Measurements from ENCODE around the gene DENND4B. TPM values are rescaled to one million over a fixed set of nuclear protein-coding genes. Genes with fewer than 3 reads are reported as not detected.

DENND4B gene
- total and polyA plus RNA-seq, 2 experiments from 2014 or later = 15.4 to 22.3 TPM

DNA sequence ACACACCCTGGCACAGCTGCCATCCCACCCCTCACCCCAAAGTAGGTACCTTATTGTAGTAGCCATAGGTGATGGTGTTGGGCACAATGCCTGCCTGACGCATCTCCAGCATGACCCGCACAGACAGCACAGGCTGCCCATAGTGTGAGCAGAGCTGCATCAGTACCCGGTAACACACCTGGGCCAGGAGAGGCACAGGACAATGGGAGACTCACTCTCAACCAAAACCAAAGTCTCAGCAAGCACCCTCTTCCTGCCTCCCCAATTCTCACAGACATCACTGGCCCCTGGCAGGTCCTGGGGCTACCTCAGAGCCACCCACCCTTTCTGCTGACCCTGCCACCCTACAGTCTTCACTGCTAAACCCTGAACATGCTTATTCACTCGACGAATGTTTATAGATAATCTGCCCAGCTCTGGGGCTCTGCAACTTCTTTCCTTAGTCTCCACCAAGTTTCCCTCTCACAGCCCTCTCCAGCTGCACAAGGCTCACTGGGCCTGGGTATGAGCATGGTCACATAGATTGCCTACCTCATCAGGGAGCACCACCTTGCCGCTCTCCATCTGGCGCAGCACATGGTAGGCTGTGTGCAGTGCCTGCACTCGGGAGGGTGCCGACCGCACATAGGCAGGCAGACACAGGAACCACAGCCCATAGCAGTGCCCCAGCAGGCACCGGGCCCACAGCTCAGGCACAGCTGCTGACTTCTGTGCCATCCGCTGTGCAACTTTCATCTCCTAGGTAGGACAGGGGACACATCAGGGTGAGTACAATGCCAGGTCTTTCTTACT, 10.3 kb downstream of the DENND4B start:
- no peaks in the 10 kb centered on the region for H4K20me1 ChIP-seq (ENCODE audit: insufficient read depth, poor library complexity, severe bottlenecking)
- H3K4me2 ChIP-seq = no peak overlapping the region
- H3K79me2 ChIP-seq = no peaks in the 10 kb centered on the region
- WGBS (ENCODE audit: low lambda C conversion rate, missing lambda C conversion rate) = 98% methylated on average over 12 of the region's 12 CpGs
- H3K9me2 ChIP-seq (replicated peaks; ENCODE audit: insufficient read depth) = no peaks in the 10 kb centered on the region
- no peaks in the 10 kb centered on the region for H3K27me3 ChIP-seq
- H3K9me3 ChIP-seq (ENCODE audit: low read depth) = no peaks in the 10 kb centered on the region
- DNase-seq (ENCODE audit: low spot score) = no peak
- H3K27ac ChIP-seq = no peak overlapping the region
- TF ChIP-seq EZH2phosphoT487 (IDR thresholded peaks at IDR 0.05; ENCODE audit: low read depth, severe bottlenecking, unreplicated experiment) (no peak), EZH2 (IDR thresholded peaks at IDR 0.05; ENCODE audit: borderline replicate concordance) (no peak)
- no peaks in the 10 kb centered on the region for H3K36me3 ChIP-seq (replicated peaks; ENCODE audit: insufficient read depth, low read depth)
- no peaks in the 10 kb centered on the region for H3K4me1 ChIP-seq (ENCODE audit: insufficient read depth)
- H2AFZ ChIP-seq = no peak overlapping the region
- no peak overlapping the region for H3K4me3 ChIP-seq

DNA sequence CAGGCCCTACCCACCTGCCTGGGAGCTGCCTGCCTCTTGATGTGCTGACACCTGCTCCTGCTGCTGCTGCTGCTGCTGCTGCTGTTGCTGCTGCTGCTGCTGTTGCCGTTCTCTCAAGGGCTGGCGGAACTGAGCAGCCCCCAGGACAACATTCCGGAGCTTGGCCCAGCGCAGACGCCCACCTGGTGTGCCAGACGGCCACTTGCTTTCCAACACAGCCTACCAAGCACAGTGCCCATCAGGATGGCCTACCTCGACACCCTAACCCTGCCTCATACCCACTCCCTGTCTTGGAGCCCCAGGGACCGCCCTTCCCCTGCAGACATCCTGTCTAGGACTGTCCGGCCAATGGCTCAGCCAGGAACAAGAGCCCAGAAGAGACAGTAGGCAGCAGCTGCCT, 11.8 kb downstream of the DENND4B start:
- no peaks in the 10 kb centered on the region for H3K9me2 ChIP-seq (replicated peaks; ENCODE audit: insufficient read depth)
- no peaks in the 10 kb centered on the region for H3K27me3 ChIP-seq
- TF ChIP-seq, protein P1, sequence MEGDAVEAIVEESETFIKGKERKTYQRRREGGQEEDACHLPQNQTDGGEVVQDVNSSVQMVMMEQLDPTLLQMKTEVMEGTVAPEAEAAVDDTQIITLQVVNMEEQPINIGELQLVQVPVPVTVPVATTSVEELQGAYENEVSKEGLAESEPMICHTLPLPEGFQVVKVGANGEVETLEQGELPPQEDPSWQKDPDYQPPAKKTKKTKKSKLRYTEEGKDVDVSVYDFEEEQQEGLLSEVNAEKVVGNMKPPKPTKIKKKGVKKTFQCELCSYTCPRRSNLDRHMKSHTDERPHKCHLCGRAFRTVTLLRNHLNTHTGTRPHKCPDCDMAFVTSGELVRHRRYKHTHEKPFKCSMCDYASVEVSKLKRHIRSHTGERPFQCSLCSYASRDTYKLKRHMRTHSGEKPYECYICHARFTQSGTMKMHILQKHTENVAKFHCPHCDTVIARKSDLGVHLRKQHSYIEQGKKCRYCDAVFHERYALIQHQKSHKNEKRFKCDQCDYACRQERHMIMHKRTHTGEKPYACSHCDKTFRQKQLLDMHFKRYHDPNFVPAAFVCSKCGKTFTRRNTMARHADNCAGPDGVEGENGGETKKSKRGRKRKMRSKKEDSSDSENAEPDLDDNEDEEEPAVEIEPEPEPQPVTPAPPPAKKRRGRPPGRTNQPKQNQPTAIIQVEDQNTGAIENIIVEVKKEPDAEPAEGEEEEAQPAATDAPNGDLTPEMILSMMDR (IDR thresholded peaks at IDR 0.05; ENCODE audit: poor library complexity) = no peak
- TF ChIP-seq EZH2phosphoT487 (IDR thresholded peaks at IDR 0.05; ENCODE audit: low read depth, severe bottlenecking, unreplicated experiment) = no peak
- TF ChIP-seq EZH2 (IDR thresholded peaks at IDR 0.05; ENCODE audit: borderline replicate concordance) = no peak
- H3K79me2 ChIP-seq = no peaks in the 10 kb centered on the region
- no peaks in the 10 kb centered on the region for H4K20me1 ChIP-seq (ENCODE audit: insufficient read depth, poor library complexity, severe bottlenecking)
- H2AFZ ChIP-seq = no peak overlapping the region
- DNase-seq (ENCODE audit: low spot score) = no peak
- H3K9me3 ChIP-seq (ENCODE audit: low read depth) = no peaks in the 10 kb centered on the region
- no peak overlapping the region for H3K4me2 ChIP-seq
- H3K4me1 ChIP-seq (ENCODE audit: insufficient read depth) = no peaks in the 10 kb centered on the region
- H3K27ac ChIP-seq = no peak overlapping the region
- H3K4me3 ChIP-seq = no peak overlapping the region
- H3K36me3 ChIP-seq (replicated peaks; ENCODE audit: insufficient read depth, low read depth) = no peaks in the 10 kb centered on the region
- WGBS (ENCODE audit: low lambda C conversion rate, missing lambda C conversion rate) = 96% methylated on average over 9 of the region's 9 CpGs

GRCh38 chr1:153933955-153934354, 12.6 kb downstream of the DENND4B start:
- H3K4me2 ChIP-seq = no peak overlapping the region
- TF ChIP-seq, protein P1 (IDR thresholded peaks at IDR 0.05; ENCODE audit: poor library complexity) = no peak
- no peak for TF ChIP-seq EZH2phosphoT487 (IDR thresholded peaks at IDR 0.05; ENCODE audit: low read depth, severe bottlenecking, unreplicated experiment)
- no peak for TF ChIP-seq EZH2 (IDR thresholded peaks at IDR 0.05; ENCODE audit: borderline replicate concordance)
- WGBS (ENCODE audit: low lambda C conversion rate, missing lambda C conversion rate) = 96% methylated on average over 11 of the region's 11 CpGs
- no peaks in the 10 kb centered on the region for H4K20me1 ChIP-seq (ENCODE audit: insufficient read depth, poor library complexity, severe bottlenecking)
- H3K4me1 ChIP-seq (ENCODE audit: insufficient read depth) = no peaks in the 10 kb centered on the region
- no peaks in the 10 kb centered on the region for H3K36me3 ChIP-seq (replicated peaks; ENCODE audit: insufficient read depth, low read depth)
- H3K9me2 ChIP-seq (replicated peaks; ENCODE audit: insufficient read depth) = no peaks in the 10 kb centered on the region
- no peaks in the 10 kb centered on the region for H3K79me2 ChIP-seq
- H2AFZ ChIP-seq = no peak overlapping the region
- no peak for DNase-seq (ENCODE audit: low spot score)
- no peak overlapping the region for H3K27ac ChIP-seq
- H3K27me3 ChIP-seq = no peaks in the 10 kb centered on the region
- H3K9me3 ChIP-seq (ENCODE audit: low read depth) = no peaks in the 10 kb centered on the region
- H3K4me3 ChIP-seq = no peak overlapping the region

- H3K79me2 ChIP-seq = no peaks in the 10 kb centered on the region
- DNase-seq (ENCODE audit: low spot score) = no peak
- H3K36me3 ChIP-seq (replicated peaks; ENCODE audit: insufficient read depth, low read depth) = no peaks in the 10 kb centered on the region
- H3K4me3 ChIP-seq = no peak overlapping the region
- no peak overlapping the region for H3K27ac ChIP-seq
- no peak overlapping the region for H2AFZ ChIP-seq
- H3K9me3 ChIP-seq (ENCODE audit: low read depth) = no peaks in the 10 kb centered on the region
- no peak for TF ChIP-seq EZH2 (IDR thresholded peaks at IDR 0.05; ENCODE audit: borderline replicate concordance)
- TF ChIP-seq, protein P1 (IDR thresholded peaks at IDR 0.05; ENCODE audit: poor library complexity) = no peak
- no peak for TF ChIP-seq EZH2phosphoT487 (IDR thresholded peaks at IDR 0.05; ENCODE audit: low read depth, severe bottlenecking, unreplicated experiment)
- no peaks in the 10 kb centered on the region for H4K20me1 ChIP-seq (ENCODE audit: insufficient read depth, poor library complexity, severe bottlenecking)
- no peaks in the 10 kb centered on the region for H3K27me3 ChIP-seq
- H3K4me1 ChIP-seq (ENCODE audit: insufficient read depth) = no peaks in the 10 kb centered on the region
- no peak overlapping the region for H3K4me2 ChIP-seq
- H3K9me2 ChIP-seq (replicated peaks; ENCODE audit: insufficient read depth) = no peaks in the 10 kb centered on the region
- 99% methylated on average over 9 of the region's 14 CpGs for whole genome bisulfite sequencing (ENCODE audit: low lambda C conversion rate, missing lambda C conversion rate)
Measured at GRCh38 chr1:153933430-153933829, 13.1 kb downstream of the DENND4B start.
